Stimulated activated CD8-positive, alpha-beta memory T cell treated with anti-CD3 and anti-CD28 coated beads, Interleukin-12 subunit alpha, Interleukin-12 subunit beta, amount 100 ng/mL, for 1 hour (primary cell): Measurements from ENCODE around the gene GRIN2D.

Source experiments
- DNase-seq: peaks from one replicate; pipeline ENCODE4 v3.0.0-alpha.2; 2020; ENCODE audit warnings: low read depth

The GRIN2D gene

DNA sequence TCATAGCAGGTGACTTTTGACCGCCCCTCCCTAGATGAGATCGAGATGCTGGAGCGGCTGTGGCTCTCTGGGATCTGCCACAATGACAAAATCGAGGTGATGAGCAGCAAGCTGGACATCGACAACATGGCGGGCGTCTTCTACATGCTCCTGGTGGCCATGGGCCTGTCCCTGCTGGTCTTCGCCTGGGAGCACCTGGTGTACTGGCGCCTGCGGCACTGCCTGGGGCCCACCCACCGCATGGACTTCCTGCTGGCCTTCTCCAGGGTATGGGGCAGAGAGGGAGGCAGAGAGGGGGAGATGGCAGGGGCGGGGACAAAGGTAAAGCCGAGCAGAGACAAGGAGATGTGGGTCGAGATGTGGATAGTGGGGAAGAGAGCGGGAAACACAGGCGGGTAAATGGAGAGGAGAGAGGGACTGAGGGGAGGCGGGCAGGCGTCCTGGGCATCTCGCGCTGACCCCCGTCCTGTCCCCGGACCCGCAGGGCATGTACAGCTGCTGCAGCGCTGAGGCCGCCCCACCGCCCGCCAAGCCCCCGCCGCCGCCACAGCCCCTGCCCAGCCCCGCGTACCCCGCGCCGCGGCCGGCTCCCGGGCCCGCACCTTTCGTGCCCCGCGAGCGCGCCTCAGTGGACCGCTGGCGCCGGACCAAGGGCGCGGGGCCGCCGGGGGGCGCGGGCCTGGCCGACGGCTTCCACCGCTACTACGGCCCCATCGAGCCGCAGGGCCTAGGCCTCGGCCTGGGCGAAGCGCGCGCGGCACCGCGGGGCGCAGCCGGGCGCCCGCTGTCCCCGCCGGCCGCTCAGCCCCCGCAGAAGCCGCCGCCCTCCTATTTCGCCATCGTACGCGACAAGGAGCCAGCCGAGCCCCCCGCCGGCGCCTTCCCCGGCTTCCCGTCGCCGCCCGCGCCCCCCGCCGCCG, 48.9 kb downstream of the GRIN2D start:
- no peak for DNase-seq

GRCh38 chr19:48443256-48443655, 49.8 kb downstream of the GRIN2D start:
- no peak for DNase-seq
